Measurements from ENCODE around the gene NAA60.

- TF ChIP-seq, protein P1, sequence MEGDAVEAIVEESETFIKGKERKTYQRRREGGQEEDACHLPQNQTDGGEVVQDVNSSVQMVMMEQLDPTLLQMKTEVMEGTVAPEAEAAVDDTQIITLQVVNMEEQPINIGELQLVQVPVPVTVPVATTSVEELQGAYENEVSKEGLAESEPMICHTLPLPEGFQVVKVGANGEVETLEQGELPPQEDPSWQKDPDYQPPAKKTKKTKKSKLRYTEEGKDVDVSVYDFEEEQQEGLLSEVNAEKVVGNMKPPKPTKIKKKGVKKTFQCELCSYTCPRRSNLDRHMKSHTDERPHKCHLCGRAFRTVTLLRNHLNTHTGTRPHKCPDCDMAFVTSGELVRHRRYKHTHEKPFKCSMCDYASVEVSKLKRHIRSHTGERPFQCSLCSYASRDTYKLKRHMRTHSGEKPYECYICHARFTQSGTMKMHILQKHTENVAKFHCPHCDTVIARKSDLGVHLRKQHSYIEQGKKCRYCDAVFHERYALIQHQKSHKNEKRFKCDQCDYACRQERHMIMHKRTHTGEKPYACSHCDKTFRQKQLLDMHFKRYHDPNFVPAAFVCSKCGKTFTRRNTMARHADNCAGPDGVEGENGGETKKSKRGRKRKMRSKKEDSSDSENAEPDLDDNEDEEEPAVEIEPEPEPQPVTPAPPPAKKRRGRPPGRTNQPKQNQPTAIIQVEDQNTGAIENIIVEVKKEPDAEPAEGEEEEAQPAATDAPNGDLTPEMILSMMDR (IDR thresholded peaks at IDR 0.05), result no peak
- TF ChIP-seq ZFX (IDR thresholded peaks at IDR 0.05; ENCODE audit: borderline replicate concordance), result no peak
Measured at GRCh38 chr16:3476409-3476808, 32.9 kb downstream of the NAA60 start.

Measured in 22Rv1 (cell line).